NCI-H2171 (cell line): Measurements from ENCODE around the gene FBLN1.
A peak's percentile ranks its signal among the peaks of the same experiment; 100 is the strongest.
"Not testable (repeated sequence)": the region's sequence is repeated elsewhere in the genome, so short reads cannot be mapped to it uniquely, and the experiment has no call there.

Source experiments
- DNase-seq: peaks from one replicate; lab custom pipeline; 2025; lab: John Stamatoyannopoulos, UW

The FBLN1 gene

DNA sequence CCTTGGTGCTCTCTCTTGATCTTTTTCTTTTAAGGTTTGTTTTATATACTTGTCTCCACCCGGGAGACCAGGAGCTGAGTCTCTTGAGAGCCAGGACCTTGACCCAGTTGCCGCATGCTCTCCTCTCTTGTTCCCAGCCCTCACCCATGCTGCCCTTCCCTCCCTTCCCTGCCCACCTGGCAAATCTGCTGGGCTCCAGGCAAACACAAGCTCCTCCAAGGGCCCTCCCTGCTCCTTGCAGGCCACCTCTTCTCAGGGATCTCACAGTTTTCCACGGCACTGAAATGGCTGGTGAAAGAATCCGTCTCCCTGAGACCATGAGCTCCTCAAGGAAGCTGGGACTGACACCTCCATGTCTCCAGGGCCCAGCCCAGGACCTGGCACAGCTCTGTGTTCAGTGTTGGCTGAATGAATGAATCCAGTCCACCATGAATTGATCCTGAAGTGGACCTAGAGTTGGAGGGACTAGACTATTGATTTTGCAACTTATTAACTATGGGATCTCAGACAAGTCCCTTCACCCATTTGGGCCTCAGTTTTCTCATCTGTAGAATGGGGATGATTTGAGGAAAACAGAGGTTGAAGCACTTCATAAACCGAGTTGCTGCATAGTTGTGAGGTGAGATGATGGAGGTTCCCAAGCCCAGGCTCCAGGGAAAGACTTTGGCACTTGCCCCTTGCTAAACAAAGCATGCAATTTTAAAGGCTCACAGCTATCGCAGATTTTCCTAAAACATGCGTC lies 25.1 kb upstream of the FBLN1 start:
- DNase-seq = no peak

- DNase-seq = no peak
Observed at GRCh38 chr22:45478108-45478771, 24.4 kb upstream of the FBLN1 start.

- no peak for DNase-seq
Observed at GRCh38 chr22:45480717-45481116, 22.0 kb upstream of the FBLN1 start.

DNA sequence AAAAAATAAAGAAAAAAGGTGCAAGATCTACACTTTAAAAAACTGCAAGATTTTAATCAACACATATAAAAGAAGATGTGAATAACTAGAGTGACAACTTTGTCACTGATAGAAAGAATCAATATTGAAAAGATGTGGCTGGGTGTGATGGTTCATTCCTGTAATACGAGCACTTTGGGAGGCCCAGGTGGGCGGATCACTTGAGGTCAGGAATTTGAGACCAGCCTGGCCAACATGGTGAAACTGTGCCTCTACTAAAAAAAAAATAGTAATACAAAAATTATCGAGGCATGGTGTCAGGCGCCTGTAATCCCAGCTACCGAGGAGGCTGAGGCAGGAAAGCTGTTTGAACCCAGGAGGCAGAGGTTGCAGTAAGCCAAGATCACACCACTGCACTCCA lies 21.0 kb upstream of the FBLN1 start:
- no peak for DNase-seq

GRCh38 chr22:45482169-45482568 lies 20.5 kb upstream of the FBLN1 start:
- DNase-seq = no peak

GRCh38 chr22:45483319-45483718 lies 19.4 kb upstream of the FBLN1 start:
- DNase-seq = no peak

DNA sequence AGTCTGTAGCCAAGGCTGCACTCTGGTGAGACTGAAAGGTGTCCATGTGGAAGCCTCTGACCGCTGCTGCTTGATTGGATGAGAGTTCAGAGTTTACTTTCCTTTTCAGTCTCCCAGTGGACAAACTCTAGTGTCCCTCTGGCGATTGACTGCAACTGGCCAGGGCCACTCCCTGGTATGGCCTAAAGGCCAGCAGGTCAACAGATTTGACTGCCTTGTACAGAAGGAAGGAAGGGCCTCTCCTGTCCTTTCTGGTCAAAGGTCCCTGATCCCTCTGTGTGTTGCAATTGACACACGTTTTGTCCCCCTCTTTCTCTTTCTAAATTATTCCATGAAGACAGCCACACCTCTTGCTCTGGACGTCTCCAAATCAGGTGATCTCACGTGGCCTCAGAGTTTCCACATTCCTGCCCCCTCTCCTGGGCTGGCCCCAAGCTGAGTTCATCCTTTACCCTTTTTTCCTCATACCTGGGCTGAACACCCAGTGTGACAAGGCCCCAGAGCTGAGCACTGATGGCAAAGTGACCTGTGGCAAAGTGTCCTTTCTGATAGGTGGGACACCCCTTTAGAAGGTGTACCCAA lies 18.7 kb upstream of the FBLN1 start:
- DNase-seq = no peak

- no peak for DNase-seq
Observed at GRCh38 chr22:45484742-45485141, 17.9 kb upstream of the FBLN1 start.

GRCh38 chr22:45485261-45485660 lies 17.4 kb upstream of the FBLN1 start:
- DNase-seq = no peak

GRCh38 chr22:45488764-45489370 lies 13.8 kb upstream of the FBLN1 start:
- no peak for DNase-seq

GRCh38 chr22:45490836-45491235 lies 11.8 kb upstream of the FBLN1 start:
- no peak for DNase-seq

DNA sequence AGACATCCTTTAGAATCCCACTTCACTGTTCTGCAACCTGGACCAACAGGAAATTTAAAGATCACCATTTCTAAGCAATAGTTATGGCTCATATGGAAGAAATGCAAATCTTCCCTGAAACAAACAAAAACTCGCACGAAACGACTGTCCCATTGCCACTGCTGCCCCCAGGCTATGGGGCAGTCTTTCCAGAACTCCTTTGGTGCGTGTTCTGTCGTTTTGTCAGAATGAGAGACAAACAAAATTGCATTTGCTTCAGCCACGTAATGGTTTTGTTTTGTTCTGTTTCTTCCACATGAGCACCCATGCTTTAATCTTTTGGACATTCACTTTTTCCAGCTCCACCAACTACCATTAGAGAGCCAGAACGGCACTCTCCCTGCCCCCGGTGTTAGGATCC lies 10.8 kb upstream of the FBLN1 start:
- no peak for DNase-seq

DNA sequence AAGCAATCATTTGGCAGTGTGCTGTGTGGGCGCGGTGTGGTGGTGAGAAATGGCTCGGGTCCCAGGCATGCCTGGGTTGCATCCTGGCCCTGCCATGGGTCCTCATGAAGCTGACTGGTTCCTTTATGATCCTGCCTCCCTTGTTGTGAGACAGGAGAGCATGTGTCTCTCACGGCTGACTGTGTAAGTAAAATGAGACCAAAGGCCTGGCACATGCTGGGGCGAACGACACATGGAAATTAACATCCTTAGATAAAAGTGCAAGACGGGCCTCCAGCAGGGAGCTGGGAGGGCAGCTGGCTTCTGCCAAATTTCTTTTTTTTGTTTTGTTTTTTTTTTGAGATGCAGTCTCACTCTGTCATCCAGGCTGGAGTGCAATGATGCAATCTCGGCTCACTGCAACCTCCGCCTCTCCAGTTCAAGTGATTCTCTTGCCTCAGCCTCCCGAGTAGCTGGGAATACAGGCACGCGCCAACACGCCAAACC lies 9.4 kb upstream of the FBLN1 start:
- peak; percentile 84 for DNase-seq

- DNase-seq = not testable (repeated sequence)
Observed at GRCh38 chr22:45494306-45494705, 8.4 kb upstream of the FBLN1 start.

- DNase-seq = not testable (repeated sequence)
Observed at GRCh38 chr22:45495616-45496015, 7.1 kb upstream of the FBLN1 start.

DNA sequence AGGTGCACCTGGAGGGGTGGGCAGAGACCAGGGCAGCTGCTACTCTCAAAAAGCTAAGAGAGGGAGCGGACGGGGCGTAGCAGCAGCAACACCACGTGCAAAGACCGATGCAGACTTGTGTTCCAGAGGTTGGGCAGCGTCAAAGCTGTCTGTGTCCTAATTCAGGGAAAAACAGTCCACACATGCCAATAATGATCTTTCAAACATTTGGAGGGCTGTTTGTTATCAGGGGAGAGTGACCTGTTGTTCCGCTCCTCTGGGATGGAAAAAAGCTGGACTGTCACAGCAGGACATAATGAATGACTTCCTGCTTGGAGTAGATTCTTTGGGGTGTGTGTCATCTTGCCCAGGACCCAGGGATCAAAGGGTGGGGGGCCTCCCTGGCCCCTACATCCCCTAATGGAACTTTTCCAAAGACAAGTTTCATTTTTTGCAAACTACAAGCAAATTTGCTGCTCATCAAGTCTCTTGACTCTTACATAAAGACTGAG lies 6.2 kb upstream of the FBLN1 start:
- no peak for DNase-seq

GRCh38 chr22:45497351-45498145 lies 5.1 kb upstream of the FBLN1 start:
- no peak for DNase-seq

- peak; percentile 35 for DNase-seq
Observed at GRCh38 chr22:45499746-45500145, 2.9 kb upstream of the FBLN1 start.

DNA sequence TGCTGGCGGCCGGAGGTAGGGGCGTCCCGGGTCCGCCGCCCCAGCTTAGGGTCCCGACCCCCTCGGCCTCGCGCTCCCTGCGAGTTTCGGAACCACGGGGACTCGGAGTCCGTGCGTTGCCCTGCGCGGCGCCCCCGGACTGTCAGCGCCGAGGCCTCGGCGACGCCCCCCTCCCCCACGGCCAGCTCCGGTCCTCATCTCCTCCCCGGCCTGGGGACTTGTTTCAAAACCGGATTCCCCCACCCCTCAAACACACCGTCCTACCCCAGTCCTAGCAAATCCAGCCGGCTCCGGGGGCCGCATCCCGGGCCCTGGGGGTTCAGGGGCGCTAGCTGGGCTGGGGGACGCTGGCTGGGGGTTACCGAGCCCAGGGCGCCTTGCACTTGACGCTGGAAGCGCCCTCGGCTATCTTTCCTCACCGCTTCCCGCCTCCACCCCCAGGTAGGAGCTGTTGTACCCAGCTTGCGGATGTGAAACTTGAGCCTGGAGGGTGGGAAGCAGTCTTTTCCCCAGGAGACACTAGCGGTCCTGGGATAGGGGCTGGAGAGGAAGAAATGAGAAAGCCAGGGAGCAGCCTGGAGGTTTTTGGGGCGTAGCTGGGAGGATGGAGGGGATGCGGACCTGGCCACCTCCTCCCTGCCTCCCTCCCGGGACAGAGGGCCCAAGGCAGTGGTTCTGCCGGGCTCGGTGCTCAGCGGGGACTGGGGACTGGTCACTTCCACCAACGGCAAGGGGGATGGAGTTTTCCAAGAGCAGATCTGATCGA lies 550 bp downstream of the FBLN1 start:
- DNase-seq = peak; percentile 57

DNA sequence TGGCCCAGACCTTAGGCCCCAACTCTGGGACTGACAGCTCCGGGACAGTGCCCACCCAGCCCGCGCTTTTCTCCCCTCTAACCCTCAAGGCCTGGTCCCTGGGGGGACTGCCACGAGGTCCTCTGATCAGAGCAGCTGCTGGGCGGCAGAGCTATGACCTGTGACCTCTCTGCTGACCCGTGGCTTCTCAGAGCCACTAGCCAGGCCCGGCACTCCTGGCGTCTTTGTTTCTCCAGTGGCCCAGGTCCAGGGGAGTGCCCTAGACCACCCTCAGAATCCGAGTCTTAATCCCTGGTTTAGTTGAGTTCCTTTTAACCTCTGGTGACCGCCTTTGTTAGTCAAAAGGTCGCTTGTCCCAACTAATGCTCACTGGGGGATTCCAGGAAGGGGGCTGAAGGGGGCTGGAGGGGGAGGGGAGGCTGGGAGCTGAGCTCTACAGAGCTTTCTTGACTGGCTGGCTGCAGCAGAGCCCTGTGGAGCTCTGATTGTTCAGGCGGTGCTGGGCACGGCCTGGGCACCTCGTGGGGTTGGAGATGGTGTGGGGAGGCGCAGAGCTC lies 1.2 kb downstream of the FBLN1 start:
- no peak for DNase-seq
